SH-SY5Y (cell line): ENCODE data around the gene NACC1.

Experiments
- GATA2 ChIP-seq: IDR thresholded peaks from 2 replicates; pipeline ENCODE4 v1.6.1; 2011; ENCODE audit warnings: mild to moderate bottlenecking, low read depth, low read length
- GATA3 ChIP-seq: IDR thresholded peaks from 2 replicates; pipeline ENCODE4 v1.6.1; 2011; ENCODE audit warnings: low read depth, mild to moderate bottlenecking, low read length, moderate library complexity

The NACC1 gene

DNA sequence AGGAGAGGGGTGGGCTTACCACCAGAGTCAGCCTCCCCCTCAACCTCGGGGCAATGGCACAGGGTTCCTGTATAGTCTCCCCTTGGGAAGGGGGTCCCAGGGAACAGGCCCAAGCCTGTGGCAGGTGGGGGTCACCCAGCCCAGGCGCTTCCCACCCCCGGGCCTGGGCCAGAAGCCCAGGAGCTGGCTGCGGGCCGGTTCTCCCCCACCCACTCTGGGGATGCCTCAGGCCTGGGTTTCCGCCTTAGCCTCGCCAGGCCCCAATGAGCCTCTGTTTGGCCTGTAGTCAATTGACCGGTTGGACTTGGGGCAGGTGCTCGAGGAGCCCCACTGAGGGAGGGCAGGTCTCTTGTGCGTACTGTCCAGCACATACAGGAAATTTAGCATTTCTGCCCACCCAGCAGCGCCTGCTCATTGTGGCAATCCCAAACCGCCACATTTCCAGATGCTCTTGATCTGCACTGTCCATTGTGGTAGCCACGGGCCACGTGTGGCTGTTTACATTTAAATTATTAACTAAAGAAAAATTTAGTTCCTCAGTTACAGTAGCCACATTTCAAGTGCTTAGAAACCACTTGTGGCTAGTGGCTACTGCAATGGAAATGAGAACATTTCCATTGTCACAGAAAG is 25.3 kb upstream of the NACC1 start:
- TF ChIP-seq GATA2, result no peak
- TF ChIP-seq GATA3, result no peak

DNA sequence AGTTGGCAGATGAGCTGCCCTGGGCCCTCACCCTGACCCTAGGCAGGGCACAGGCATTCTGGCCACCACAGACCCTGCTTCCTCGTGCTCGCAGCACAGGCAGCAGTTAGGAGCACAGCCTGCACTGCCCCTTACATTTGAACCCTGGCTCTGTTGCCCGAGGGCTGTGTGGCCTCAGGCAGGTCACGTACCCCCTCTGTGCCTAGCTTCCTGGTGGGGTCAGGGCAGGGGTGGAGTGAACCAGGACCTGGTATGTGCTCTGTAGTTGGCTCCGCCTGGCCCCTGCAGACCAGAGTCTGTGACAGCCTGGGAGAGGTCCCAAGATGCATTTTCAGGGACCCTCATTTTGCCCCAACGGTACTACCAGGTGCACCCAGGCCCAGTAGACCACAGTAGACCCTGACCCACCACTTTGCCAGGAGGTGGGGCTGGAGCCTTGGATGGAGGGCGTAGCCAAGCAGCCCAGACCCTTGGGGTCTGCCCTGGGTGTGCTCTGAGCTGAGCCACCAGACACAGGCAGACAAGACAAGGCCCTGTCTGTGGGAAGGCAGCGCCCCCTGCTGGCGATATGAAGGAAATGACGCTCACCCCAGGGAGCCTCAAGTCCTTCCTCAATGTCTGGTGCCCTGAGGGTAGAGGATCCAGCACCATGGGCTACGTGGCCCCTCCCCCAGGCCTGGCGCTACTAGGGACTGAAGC is 24.5 kb upstream of the NACC1 start:
- no peak for TF ChIP-seq GATA2
- TF ChIP-seq GATA3, result no peak

DNA sequence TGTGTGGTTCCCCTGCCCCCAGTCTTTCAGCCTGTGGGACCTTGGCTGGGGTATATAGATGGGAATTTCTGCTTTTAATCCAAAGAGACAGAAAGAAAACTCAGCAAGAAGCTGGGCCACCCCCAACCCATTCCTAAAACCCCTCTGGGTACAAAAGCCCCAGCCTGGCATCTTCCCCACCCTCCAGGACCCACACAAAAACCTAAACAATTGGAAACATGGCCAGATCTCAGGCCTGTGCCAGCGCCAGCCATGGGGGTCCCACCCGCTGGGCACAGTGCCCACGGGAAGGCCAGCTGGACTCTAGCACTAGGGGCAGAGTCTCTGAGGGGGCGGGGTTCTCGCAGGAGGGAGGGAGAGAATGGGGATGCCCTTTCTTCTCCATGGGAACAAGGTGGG is 24.0 kb upstream of the NACC1 start:
- TF ChIP-seq GATA2 (no peak), GATA3 (no peak)

DNA sequence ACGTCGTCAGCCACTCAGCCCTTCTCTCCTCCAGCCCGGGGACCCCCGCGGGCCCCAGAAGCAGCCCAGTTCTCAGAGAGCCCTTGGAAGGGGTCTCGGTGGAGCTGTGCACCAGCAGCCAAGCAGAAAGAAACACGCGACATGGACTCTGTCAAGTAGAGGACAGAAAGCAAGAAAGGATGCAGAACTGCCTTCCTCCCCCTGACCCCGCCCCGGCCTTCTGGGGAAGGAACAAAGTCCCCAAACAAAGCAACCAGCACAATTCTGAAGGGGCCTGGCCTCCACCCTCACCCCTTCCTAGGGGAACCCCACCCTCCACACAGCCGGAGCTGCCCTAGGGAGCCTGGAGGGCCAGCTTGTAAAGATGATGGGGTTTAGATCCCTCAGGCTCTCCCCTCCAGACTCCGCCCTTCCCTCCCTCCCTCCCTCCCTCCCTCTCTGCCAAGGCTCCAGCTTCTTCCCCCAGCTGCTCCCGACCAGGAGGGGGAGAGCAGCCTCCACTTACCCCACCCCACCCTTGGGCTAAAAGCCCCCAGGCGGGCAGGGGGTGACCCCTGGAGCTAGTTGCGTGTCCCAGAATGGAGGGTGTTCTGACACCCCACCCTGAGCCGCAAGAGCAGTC is 23.2 kb upstream of the NACC1 start:
- TF ChIP-seq GATA3 (no peak), GATA2 (no peak)

DNA sequence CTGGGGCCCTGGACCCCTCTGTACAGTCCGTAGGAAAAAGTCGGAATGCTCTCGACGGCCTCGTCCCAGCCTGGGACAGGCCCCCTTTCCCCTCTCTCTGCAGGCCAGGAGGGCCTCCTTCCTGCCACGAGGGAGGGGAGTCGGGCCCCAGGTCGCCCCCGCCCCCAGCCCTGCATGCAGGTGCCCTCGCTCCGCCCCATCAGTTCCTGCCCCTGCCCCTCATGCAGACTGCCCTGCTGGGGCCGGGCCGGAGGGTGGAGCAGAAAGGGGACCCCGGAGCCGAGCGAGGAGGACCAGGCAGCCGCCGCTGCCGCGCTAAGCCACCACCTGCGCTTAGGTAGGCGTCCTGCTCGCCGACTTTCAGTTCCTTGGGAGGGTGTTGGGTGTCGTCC is 22.7 kb upstream of the NACC1 start:
- TF ChIP-seq GATA2 (no peak), GATA3 (no peak)

DNA sequence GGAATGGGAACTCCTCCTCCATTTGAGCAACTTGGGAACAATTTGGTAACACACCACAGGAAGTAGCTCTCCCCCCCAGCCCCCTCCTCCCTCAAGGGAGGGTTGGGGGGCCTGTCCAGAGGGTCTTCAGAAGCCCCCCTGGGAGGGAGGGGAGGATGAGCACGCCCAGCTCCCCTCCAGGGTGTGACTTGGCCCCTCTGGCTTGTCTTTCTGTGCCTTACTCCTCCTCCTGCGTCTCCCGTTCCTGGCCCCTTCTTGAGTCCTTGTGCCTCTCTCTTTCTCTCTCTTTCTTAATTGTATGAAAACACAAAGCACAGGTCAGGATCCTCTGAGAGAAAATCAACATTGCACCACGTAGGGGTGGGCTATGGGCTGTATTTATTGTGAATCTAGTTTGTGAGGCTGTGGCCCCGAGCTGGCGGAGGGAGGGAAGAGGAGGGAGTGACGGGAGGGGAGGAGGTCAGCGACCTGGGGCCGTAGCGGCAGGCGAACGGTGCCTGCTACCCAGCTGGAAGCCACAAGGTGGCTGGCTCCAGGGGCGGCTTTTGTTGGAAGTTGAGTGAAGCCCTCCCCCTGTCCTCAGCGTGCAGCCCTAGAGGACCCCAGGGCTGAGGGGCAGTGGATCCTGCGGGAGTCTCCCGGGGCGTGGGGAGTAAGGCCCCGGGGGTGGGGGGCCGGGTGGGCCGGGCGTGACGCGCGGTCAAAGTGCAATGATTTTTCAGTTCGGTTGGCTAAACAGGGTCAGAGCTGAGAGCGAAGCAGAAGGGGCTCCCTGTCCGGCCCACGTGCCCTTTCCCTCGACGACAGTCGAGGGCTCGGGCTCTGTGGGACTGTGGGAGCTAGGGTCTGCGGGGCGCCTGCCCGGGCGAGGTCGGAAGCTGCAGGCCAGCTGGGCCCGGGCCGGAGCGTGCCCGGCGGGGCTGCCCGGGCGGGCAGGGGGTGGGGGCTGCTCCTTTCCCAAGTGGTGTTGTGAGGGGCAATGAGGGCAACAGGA is 21.8 kb upstream of the NACC1 start:
- TF ChIP-seq GATA2, result no peak
- no peak for TF ChIP-seq GATA3

DNA sequence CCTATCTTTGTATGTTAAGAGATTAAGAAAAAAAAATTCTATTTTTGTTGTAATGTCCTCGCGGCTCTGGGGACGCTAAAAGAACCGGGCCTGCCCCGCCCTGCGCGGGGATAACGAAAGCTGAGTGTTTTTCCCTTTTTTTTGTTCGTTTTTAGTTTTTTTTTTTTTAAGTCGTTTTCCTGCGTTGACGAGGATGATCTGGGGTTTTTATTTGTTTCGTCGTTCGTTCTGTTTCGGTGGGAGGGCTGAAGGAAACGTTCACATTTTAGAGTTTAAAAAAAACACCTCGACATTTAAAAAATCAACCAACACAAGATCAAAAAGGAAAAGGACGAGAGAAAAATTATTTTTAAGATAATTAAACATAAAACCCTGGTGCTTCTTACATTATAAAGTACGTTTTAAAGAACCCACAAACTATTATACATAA is 21.0 kb upstream of the NACC1 start:
- TF ChIP-seq GATA3, result no peak
- TF ChIP-seq GATA2, result no peak

DNA sequence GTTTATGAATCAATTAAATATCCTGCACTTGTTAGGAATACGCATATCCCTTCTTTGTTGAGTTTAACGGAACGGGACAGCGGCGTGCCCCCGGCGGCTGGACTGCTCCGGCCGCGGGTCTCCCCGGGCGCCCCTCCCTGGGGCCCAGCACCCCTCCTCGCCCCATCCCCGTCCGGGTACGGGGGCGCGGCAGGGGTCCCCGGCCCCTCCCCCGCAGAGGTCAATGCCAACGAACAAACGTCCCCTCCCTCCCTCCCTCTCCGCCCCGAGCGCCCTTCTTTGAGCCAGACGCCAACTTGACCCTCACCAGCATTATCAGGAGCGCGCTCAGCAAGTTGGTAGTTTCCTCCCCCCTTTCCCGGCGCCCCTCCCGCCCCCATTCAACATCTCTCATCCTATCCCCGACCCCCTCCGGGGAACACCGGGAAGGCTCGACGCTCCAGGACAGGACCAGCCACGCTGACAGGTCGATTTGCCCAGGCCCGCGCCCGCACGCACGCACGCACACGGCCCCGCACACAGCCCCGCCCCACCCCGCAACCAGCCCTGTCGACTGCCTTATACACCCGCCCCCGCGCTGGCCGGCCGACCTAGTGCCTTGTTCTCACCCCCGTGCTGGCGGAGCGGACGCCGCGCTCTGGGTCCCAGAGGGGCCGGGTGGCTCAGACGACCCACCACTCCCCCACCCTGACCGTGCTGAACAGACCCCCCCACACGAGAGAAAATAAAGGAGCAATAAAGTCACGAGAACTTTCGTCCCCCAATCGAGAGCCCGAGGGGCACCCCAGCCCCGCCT is 20.4 kb upstream of the NACC1 start:
- no peak for TF ChIP-seq GATA2
- TF ChIP-seq GATA3, result no peak

DNA sequence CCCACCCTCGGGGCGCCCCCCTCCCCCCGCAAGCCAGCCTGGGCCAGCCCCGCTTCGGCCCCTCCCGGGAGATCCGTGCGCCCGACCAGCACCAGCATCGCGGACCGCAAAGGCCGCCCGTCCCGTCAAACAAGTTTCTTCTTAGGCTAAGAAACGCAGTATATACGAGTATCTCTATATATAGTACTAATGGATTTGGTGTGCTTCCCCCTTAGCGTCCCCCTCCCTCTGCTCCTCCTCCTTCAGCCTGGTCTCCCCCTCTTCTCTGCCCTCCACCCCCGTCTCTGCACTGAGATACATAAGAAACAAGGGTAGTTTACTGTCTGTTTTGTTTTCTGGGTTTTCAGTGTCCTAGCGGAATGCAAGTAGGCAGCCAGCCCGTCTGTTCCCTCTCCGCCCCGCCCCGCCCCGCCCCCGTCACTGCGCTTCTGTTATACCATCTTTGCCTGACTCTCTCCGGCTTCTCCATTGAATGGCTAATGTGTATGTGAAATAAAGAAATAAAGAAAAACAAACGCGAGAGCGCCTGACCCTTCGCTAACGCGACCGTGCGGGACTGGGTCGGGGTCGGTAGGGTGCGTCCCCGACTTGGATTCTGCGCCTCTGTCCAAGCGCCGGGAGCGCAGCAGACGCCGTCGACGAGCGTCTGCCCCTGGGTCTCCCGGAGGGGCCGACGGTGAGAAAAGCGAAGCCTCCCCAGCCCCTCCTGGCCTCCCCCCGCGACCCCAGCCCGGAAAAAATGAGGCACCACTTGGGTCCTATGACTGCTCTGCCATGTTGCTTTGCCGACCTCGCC is 19.6 kb upstream of the NACC1 start:
- no peak for TF ChIP-seq GATA2

DNA sequence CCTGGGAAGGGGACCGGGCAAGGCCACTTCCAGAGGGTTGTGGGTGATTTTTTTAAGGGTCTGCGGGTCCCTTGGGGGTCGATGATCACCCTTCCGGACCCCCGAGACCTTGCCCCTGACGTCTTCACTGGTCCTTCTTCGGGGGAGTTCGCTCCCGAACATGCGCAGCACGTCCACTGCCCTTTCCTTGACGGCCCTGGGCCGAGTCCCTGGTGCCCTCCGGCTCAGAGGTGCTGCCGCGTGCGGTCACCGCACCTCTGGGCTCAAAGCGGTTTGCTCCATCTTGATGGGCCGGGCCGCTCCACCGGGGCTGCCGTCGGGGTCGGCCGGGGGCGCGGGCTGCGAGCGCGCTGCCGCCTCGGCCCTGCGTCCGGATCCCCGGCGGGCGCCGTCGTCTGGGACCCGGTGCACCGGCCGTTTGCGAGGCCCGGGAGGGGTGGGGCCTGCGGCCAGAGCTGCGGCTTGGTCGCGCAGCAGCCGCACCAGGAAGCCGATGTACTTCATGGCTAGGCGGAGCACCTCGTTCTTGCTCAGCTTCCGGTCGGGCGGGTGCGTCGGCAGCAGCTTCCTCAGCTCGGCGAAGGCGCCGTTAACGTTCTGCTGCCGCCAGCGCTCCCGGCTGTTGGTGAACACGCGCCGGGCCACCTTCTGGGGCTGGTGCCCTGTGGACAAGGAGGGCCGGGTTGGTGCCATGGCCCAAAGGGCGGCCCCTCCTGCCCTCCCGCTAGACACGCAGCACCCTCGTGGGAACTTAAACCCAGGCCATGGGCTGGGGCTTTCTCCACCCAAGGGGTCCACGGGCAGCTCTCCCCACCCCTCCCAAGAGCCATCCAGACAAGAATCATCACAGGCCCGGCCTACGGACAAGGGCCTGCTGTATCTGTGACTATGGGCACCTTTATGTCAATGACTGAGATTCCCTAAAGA is 18.7 kb upstream of the NACC1 start:
- TF ChIP-seq GATA3 (no peak), GATA2 (no peak)

DNA sequence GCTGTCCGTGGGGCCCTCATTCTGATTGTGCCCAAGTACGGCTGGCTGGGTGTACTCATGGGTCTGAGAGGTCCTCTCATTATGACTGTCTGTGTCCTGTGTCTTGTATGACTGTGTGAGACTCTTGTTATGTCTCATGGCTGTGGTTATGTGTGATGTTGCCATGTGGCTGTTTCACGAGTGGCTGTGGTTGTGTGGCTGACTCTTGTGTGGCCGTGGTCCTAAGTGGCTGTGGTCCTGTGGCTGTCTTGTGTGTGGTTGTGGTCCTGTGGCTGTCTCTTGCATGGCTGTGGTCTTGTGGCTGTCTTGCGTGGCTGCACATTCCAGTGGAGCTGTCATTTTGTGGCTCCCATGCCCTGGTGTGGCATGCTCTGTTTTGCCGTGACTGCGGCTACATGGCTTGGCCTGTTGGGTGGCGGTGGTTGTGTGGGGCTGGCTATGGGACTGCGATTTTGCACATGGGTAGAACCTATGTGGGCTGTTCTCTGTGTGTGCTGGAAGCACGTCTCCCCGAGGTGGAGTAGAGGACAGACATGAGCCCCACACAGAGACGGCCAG is 18.0 kb upstream of the NACC1 start:
- no peak for TF ChIP-seq GATA2
- no peak for TF ChIP-seq GATA3
